ENCODE results near the gene ATP8B4.
"Not testable (repeated sequence)": the region's sequence is repeated elsewhere in the genome, so short reads cannot be mapped to it uniquely, and the experiment has no call there.

The ATP8B4 gene

GRCh38 chr15:50137330-50137761 lies 18.3 kb upstream of the ATP8B4 start:
- no peak for DNase-seq

DNA sequence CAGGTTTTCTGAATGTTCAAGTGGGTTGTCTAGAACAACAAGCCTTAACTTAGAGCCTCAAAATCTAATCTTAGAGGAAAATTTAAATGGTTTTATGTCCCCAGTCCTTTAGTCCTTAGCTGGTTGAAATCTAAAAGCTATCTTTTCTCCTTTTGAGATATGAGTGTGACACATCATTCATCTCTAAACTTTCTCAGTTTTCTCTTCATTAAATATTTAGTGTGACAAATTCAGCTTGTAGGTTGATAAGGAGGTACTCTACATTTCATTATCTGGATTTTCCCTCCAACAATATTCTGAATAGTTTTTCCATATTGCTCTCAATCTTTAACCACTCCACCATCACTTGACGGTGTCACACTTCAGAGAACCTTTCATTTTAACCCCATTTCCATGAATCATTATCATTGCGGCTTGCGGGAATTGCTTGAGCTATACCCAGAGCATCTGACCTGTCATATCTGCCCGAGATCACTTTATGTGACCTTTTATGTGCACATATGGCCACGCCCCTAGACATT lies 16.1 kb upstream of the ATP8B4 start:
- DNase-seq, result peak in 1 of 2 donors; percentile 15

DNA sequence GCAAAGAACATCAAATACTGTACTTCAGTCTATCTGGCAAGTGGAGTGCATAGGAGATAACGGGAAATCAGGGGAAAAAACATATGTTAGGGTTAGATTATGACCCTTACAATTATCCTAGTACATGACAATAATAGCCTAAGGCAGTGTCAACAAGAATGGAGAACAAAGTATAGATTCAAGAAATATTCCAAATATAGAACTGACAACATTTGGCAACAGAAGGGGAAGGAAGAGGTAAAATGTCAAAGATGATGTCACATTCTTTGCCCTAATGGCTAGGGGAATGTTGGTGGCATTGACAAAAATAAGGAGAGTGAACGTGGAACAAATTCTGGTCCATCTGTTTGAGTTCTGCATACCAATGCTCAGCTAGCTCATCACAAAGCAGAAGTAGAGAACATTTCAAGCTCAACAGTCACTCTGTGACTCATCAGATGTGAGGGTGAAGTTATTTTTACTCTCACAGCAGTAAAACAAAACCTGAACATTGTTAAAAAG lies 15.5 kb upstream of the ATP8B4 start:
- peak; percentile 16 to 30 for DNase-seq

DNA sequence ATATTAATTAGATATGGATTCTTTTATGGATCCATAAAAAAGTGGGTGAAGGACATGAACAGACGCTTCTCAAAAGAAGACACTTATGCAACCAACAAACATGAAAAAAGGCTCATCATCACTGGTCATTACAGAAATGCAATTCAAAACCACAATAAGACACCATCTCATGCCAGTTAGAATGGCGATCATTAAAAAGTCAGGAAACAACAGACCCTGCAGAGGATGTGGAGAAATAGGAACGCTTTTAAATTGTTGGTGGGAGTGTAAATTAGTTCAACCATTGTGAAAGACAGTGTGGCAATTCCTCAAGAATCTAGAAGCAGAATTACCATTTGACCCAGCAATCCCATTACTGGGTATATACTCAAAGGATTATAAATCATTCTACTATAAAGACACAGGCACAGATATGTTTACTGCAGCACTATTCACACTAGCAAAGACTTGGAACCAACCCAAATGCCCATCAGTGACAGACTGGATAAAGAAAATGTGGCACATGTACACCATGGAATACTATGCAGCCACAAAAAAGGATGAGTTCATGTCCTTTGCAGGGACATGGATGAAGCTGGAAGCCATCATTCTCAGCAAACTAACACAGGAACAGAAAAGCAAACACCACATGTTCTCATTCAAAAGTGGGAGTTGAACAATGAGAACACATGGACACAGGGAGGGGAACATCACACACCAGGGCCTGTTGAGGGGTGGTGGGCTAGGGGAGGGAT lies 13.4 kb upstream of the ATP8B4 start:
- not testable (repeated sequence) for DNase-seq

- DNase-seq, result no peak
These were observed 12.6 kb upstream of the ATP8B4 start for GRCh38 chr15:50131617-50132016.

- peak; percentile 16 to 57 for DNase-seq
These were observed 9.2 kb upstream of the ATP8B4 start for GRCh38 chr15:50128266-50128665.

DNA sequence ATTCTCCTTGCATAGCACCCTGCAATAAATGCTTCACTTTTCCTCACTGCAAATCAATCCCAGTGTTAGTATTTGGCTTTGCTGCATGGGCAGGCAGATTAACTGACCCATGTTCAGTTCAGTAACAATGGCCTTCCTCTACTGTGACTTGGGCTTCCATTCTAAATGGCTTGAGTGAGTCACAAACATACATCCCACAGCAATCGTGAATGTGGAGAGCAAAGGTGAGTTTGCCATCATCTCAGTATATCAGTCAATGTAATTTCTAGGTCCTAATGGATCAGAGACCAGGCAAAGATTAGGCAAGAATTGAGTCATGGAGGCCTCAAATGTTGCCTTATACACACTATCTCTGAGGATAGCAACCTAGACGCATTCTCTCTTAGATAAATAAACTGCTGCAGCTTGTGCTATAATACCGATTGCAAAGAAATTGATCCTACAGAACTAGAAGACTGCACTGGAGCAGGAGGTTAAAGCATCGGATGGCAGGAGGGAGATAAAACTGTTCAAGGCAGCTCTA lies 8.3 kb upstream of the ATP8B4 start:
- DNase-seq, result no peak

DNA sequence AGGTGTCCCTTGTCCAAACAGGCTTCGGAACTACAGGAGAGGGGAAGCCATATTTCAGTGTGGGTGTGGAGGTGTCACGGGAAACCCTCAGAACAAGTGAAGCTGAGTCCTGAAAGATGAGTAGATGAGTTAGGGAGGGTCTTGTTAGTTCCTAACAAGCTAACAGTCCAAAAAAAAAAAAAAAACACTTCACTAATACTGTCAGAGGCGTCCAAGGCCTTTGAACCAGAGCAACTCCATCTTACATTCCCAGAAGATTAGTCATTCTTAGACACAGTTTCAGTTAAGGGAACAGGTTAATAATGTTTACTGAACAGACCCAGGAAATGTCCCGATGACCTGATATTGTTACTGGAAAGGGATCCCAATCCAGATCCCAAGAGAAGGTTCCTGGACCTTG lies 7.0 kb upstream of the ATP8B4 start:
- no peak for DNase-seq

DNA sequence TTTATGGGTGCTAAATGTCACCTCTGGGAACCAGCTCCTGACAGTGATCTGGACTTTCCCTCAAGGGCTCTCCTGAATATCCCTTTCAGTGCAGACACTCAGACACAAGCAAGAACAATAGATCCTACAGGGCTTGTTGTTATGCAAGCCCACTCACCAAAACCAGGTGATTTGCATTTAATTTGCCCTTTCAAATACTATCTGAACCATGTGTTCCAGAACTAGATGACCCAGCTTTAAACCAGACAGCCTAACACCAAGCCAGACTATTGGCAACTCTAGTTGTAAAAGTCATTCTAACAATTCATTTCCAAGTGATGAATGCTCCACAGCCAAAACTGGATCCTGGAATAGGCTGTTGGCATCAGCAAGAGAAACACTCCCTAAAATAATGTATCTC lies 5.6 kb upstream of the ATP8B4 start:
- DNase-seq, result no peak

GRCh38 chr15:50123861-50124557 lies 5.0 kb upstream of the ATP8B4 start:
- no peak for DNase-seq

GRCh38 chr15:50120729-50121128 lies 1.7 kb upstream of the ATP8B4 start:
- no peak for DNase-seq

GRCh38 chr15:50117431-50118027 lies 1.5 kb downstream of the ATP8B4 start:
- no peak for DNase-seq

- DNase-seq, result no peak
These were observed 2.6 kb downstream of the ATP8B4 start for GRCh38 chr15:50116477-50116876.

- peak in 1 of 2 donors; percentile 34 for DNase-seq
These were observed 4.8 kb downstream of the ATP8B4 start for GRCh38 chr15:50113992-50114780.

GRCh38 chr15:50113187-50113505 lies 5.9 kb downstream of the ATP8B4 start:
- no peak for DNase-seq

DNA sequence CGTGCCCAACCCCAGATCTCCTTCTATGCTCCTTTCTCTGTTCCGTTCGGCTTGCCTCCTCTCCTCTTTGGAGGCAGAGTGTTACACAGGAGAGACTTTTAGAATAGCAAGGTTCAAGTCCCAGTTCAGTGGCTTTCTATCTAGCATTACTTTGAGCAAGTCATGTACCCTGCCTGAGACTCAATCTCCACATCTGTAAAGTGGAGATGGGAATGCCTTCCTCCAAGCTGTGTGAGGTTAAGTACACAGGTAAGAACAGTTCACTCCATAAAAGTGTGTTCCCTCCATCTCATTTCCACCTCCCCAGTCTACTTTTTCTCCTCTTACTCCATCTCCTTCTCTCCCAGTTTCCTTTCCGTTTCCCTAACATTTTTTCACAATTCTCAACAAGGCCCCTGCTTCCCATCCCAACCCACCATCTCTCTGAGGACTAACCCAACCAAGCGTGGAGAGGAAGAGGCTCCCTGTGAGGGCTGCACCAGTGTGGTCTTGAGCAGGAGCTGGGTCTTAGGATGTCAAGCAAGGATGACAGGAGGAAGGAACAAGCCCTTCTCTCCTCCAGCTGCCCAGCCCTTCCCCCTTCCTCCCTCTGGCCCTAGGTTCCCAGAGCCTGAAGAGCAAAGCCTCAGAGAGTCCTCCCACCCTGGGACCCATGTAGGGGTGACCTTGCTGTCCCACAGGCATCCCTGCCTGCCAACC lies 6.4 kb downstream of the ATP8B4 start:
- no peak for DNase-seq

GRCh38 chr15:50110285-50110684 lies 8.7 kb downstream of the ATP8B4 start:
- DNase-seq, result no peak

GRCh38 chr15:50109076-50109987 lies 9.7 kb downstream of the ATP8B4 start:
- DNase-seq, result peak in 1 of 2 donors; percentile 8

DNA sequence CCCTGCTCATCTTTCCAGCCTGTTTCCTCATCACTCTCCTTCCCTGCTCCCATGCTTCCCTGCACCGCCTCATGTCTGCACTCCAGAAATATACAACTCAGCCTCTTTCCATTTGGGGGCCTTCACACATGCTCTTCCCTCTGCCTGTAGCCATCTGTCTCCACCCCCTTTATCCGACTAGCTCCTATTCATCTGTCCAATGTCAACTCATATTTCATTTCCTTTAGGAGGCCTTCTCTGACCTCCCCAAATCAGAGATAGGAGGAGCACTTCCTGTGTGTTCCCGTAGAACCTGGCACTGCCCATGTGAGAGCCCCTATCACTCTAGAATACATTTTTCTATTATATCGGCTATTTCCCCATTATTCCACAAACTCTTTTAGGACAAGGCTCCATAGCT lies 10.6 kb downstream of the ATP8B4 start:
- DNase-seq, result no peak

- peak; percentile 30 to 48 for DNase-seq
These were observed 11.2 kb downstream of the ATP8B4 start for GRCh38 chr15:50107591-50108408.
